ENCODE results near the gene ANKRD34B. TPM values are rescaled to one million over a fixed set of nuclear protein-coding genes. Genes with fewer than 3 reads are reported as not detected.

The ANKRD34B gene
- total and polyA plus RNA-seq, 2 of the 13 experiments (the other 11 are each of a cell fraction or from before 2014, with no cell fraction given), result 0.01 to 0.04 TPM

DNA sequence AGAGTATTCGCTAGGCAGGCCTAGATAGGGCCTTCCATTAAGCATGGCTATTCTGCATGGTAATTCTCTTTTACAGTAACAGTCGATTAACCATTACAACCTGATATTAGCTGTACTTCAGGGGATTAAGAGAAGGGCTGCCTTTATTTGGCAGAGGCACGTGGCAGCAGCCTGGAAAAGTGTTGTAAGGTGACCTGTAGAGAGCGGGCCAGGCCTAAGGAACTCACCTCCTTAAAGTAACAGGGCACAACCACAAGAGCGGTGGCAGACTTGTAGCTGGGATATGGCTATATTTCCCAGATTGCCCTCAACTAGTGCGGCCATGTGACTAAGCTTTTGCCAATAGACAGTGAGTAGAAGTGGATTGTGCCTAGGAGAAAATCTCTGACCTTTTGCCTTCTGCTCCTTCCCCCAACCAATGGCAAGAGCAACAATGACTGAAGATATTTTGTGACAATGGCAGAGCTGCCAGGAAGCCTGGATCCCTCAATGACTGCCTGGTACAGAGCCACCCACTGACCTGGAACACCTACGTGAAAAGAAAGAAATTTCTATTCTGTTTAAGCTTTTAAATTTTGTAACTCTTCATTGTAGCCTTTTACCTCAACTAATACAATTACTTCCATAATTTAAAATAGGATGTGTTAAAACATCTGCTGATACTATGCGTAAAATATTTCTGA lies 18.9 kb upstream of the ANKRD34B start:
- Histone ChIP-seq H3K9me3 (ENCODE audit: low read length) (no peaks in the 10 kb centered on the region), H3K27me3 (ENCODE audit: control insufficient read depth in 1 of 2, insufficient read depth in 2 of 2, low read length in 2 of 2) (no peaks in the 10 kb centered on the region; a peak in 2 of 5 replicates), H2AFZ (ENCODE audit: low read length) (no peak overlapping the region), H3K27ac (ENCODE audit: extremely low read length, insufficient read depth, low read length) (no peak overlapping the region), H3K4me2 (ENCODE audit: low read depth, low read length) (no peak overlapping the region), H3K36me3 (replicated peaks in 1 of 2; ENCODE audit: control insufficient read depth in 1 of 2, insufficient read depth in 2 of 2, low read length in 2 of 2) (no peaks in the 10 kb centered on the region), H4K20me1 (ENCODE audit: insufficient read depth, low read length) (no peaks in the 10 kb centered on the region), H3K4me1 (ENCODE audit: insufficient read depth, low read length) (peaks cover 40% of the 10 kb centered on the region), H3K79me2 (ENCODE audit: insufficient read depth, low read length) (no peaks in the 10 kb centered on the region), H3K4me3 (replicated peaks in 1 of 3; ENCODE audit: insufficient read depth in 1 of 3, low read depth in 2 of 3, low read length in 3 of 3) (no peak overlapping the region), H3K9ac (ENCODE audit: insufficient read depth, low read depth, low read length) (no peak overlapping the region)
- FAIRE-seq, result no peak
- no peak for ATAC-seq
- intact Hi-C loops (cut with micrococcal nuclease; ENCODE audit: unreplicated experiment) (no loop called here), in situ Hi-C loops (cut with HindIII; ENCODE audit: extremely low pct_ligation_motif_present, low pct_unique_long_range_greater_than_20kb) (no loop called here)
- DNase-seq (ENCODE audit: low spot score), result no peak
- ChIA-PET POLR2A (no interaction called here), CTCF (ENCODE audit: low intra/inter-chr PET ratio, low total read pairs) (no interaction called here)
- TF ChIP-seq ZNF124 (CRISPR knock-in tag; IDR thresholded peaks at IDR 0.05), result no peak
- no peak for TF ChIP-seq SMC3 (IDR thresholded peaks at IDR 0.05; ENCODE audit: low read length)
- TF ChIP-seq ZNF33A (CRISPR knock-in tag; IDR thresholded peaks at IDR 0.05; ENCODE audit: borderline replicate concordance), result no peak
- TF ChIP-seq, protein P1, sequence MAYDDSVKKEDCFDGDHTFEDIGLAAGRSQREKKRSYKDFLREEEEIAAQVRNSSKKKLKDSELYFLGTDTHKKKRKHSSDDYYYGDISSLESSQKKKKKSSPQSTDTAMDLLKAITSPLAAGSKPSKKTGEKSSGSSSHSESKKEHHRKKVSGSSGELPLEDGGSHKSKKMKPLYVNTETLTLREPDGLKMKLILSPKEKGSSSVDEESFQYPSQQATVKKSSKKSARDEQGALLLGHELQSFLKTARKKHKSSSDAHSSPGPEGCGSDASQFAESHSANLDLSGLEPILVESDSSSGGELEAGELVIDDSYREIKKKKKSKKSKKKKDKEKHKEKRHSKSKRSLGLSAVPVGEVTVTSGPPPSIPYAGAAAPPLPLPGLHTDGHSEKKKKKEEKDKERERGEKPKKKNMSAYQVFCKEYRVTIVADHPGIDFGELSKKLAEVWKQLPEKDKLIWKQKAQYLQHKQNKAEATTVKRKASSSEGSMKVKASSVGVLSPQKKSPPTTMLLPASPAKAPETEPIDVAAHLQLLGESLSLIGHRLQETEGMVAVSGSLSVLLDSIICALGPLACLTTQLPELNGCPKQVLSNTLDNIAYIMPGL (CRISPR knock-in tag; IDR thresholded peaks at IDR 0.05; ENCODE audit: borderline replicate concordance in 1 of 2, low read depth in 1 of 2), result no peak
- TF ChIP-seq ZNF253 (CRISPR knock-in tag; IDR thresholded peaks at IDR 0.05; ENCODE audit: borderline replicate concordance), result no peak
- TF ChIP-seq, protein P2, sequence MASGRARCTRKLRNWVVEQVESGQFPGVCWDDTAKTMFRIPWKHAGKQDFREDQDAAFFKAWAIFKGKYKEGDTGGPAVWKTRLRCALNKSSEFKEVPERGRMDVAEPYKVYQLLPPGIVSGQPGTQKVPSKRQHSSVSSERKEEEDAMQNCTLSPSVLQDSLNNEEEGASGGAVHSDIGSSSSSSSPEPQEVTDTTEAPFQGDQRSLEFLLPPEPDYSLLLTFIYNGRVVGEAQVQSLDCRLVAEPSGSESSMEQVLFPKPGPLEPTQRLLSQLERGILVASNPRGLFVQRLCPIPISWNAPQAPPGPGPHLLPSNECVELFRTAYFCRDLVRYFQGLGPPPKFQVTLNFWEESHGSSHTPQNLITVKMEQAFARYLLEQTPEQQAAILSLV (CRISPR knock-in tag; IDR thresholded peaks at IDR 0.05; ENCODE audit: borderline replicate concordance), result no peak
- no peak for TF ChIP-seq FOXK1 (CRISPR knock-in tag; IDR thresholded peaks at IDR 0.05; ENCODE audit: borderline replicate concordance, low read depth)
- no peak for TF ChIP-seq ZNF773 (CRISPR knock-in tag; IDR thresholded peaks at IDR 0.05; ENCODE audit: borderline replicate concordance)
- TF ChIP-seq ZNF678 (CRISPR knock-in tag; IDR thresholded peaks at IDR 0.05), result no peak
- TF ChIP-seq TEAD2 (CRISPR knock-in tag; IDR thresholded peaks at IDR 0.05), result no peak
- WGBS (ENCODE audit: low lambda C conversion rate), result 58% methylated on average over 8 of the region's 8 CpGs
- no TSS peak for BruUV-seq (replicated peaks)
